GM18861 (cell line): ENCODE measurements around the gene MTERF4.
A peak's percentile ranks its signal among the peaks of the same experiment; 100 is the strongest.

Experiments used
- ATAC-seq: cut with Tn5 transposase; IDR thresholded peaks from one replicate; pipeline ENCODE4 v1.9.1; 2021; ENCODE audit not compliant: unreplicated experiment

The MTERF4 gene

GRCh38 chr2:241091201-241091600 lies 10.9 kb downstream of the MTERF4 start:
- no peak for ATAC-seq

GRCh38 chr2:241088791-241089732 lies 13.0 kb downstream of the MTERF4 start:
- no peak for ATAC-seq

DNA sequence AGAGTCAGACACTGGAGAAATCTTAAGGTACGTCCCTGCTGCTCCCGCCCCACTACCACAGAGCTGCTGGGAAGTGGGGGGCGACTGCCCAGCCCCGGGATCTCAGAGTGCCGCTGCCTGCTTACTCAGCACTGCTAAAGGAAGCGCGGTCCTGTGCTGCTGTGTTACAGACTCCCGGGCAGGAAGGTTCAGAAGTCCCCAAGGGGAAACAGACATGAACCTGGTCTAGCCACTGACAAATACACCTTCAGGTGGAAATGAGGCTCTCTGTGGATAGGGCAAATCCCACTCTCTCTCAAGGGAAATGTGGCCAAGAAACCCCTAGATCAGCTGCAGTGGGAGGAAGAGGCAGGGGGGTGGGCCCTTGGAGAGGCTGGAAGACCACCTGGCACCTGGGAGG lies 13.7 kb downstream of the MTERF4 start:
- ATAC-seq = peak; percentile 26

DNA sequence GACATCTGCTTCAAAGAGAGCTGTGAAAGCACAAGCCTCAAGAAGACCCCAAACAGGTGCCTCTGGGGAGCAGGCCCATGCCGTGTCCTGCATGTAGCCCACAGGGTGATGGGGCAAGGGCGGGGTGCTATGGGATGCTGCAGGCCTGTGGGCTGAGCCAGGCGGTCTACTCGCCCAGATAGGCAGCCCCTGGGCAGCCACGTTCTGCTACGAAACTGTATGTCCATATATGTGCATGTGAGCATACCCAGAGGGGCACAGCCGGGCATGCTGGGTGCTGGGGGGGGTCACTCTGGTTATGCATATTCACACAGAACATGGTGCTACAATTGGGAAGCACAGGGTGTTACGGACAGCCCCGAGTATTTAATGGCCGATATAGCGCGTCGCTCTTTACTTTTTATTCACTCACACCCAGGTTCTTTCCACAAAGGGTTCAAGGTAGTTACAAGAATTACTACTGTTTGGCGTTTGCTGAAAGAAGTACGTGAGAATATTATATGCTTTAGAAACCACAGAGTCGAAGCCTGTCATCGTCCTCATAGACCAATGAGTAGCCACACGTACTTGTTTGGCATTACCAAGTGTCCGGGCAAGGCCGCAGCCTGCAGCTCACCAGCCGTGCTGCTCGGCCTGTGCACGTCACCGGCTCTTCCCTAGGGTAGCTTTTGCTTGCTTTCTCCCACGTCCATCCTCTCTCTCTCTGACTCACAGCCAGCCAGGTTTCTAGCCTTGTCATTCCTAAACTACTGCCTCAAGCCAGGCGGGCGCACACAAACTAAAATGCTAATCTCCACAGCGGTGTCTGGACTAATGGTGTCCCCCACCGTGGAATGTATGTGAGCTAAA lies 14.4 kb downstream of the MTERF4 start:
- ATAC-seq = peak; percentile 63

DNA sequence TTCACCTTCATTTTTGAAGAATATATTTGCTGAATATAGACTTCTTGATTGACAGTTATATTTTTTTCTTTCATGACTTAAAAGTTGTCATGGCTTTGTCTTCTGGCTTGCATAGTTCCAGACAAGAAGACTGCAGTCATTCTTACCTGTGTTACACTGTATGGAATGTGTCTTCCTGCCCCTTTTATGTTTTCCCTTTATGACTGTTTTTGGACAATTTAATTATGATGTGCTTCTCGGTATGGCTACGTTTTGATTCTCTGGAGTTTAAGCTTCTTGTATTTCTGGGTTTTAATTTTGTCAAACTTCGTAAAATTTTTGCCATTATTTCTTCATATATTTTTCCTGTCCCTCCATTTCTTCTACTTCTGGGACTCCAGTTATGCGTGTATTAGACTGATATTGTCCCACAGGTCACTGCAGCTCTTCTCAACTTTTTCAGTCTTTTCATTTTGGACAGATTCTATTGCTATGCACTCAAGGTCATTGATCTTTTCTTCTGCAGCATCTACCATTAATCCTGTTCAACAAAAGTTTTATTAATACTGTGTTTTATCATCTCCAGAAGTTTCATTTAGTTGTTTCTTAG lies 17.1 kb downstream of the MTERF4 start:
- ATAC-seq = no peak

GRCh38 chr2:241083091-241083415 lies 19.0 kb downstream of the MTERF4 start:
- no peak for ATAC-seq

GRCh38 chr2:241082341-241083090 lies 19.6 kb downstream of the MTERF4 start:
- no peak for ATAC-seq

GRCh38 chr2:241081643-241082340 lies 20.3 kb downstream of the MTERF4 start:
- ATAC-seq = no peak

DNA sequence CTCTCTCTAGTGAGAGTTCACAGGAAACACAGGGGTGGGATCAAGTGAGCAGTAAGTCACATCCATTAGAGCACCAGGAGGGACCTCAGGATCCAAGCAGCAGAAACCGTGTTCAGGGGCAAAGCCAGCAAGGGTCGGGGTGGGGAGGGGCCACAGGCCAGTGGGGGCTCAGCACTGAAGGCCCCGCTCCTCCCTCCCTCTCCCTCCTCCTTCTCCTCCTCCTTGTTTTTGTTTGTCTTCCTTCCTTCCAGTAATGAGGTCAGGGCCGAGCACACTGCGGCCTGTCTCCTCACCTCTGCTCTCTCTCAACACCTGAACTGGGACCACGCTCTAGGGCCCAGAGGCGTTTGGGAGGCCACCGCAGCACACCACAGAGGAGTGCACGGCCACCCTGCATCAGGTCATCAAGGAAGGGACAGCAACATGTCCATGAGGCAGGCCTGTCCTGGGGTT lies 20.9 kb downstream of the MTERF4 start:
- no peak for ATAC-seq

- no peak for ATAC-seq
Observed at GRCh38 chr2:241080405-241081189, 21.5 kb downstream of the MTERF4 start.

GRCh38 chr2:241074901-241075540 lies 27.1 kb downstream of the MTERF4 start:
- ATAC-seq = no peak

DNA sequence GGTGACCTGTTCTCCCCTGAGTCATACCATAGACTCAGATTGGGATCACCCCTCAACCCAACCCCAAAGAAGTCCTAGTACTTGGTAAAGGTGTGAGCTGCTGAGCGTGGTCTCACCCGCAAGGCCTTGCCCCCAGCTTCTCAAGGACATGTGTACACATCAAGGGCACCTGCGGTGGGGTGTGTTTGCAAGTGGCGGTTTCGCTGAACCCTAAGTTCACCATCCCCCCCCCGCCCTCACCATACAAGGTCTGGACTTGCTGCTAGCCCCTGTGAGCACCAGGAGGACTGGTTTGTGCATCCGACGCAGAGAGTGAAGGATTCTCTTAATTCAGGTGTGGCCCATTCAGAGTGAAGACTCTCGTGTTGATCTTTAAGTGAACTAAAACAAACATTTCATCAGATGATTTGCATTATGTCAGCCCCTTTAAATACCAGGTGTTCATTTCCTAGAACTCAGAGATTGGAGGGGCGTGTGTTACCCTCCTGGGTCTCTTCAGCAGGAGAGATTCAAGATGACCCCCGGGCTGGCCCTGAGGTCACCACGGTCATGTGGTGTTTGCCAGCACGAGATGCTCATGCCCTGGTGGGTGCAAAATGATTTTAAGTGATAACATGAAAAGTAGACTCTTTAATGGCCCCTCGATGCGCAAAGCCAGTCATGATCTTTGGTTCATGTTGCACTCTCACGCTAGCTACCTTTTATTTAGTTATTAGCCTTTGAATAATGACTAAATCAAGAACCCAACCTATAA lies 27.8 kb downstream of the MTERF4 start:
- no peak for ATAC-seq

DNA sequence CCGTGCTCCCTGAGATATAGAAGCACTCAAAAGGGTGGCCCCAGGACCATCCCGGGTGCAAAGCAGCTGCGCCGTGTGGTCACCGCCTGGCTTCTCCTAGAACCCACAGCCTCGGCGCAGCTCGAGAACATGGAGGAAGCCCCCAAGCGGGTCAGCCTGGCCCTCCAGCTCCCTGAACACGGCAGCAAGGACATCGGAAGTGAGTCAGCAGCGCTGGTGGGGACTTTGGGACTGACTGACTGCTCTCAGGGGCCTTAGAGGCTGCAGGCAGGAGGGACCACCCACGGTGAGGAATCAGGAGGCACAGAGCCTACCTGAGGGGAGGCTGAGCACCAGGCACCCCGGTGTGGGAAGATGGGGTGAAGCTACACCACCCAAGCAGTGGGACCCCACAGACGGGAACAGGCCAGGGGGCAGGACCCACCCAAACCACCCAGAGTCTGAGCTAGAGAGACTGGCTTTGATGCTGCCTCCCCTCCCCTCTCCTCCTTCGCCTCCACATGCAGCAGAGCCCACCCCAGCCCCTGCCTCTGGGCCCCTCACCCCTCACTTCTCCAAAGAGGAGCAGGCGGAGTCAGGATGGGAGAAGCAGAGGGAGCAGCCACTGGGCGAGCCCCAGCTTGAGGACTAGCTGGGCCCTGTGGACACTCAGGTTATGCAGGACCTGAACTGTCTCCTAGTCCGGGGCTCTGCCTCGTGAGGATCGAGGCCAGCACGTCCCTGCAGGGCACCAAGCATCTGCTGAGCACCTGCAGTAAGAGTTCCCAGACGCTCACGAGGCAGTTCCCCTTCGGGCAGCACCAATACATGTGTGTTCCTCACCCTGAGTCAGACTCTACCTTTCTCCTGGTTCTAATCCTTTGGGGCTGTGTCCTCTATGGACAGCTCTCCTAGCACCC lies 28.7 kb downstream of the MTERF4 start:
- ATAC-seq = no peak

- no peak for ATAC-seq
Observed at GRCh38 chr2:241072553-241073165, 29.4 kb downstream of the MTERF4 start.

DNA sequence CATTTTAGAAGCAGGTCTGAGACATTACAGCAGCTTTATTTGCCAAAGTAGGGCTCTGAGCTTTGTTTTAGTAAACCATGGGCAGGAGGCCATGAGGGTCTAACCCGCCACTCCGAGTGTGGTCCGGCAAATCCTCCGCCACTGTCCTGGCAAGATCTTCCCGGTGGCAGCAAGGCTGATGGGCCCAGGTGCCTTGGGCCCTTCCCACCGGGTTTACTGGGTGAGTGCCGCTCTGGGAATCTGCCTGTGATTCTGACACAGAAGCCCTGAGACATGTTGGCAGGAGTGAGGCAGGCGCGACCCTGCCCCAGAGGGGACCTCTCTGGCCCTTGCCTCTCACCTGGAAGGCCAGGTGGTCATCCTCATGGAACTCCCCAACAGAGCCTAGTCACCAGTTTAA lies 29.9 kb downstream of the MTERF4 start:
- ATAC-seq = no peak

GRCh38 chr2:241071677-241072111 lies 30.4 kb downstream of the MTERF4 start:
- ATAC-seq = no peak
